ENCODE measurements around the gene COL26A1.
A peak's percentile ranks its signal among the peaks of the same experiment; 100 is the strongest.
"Not testable (repeated sequence)": the region's sequence is repeated elsewhere in the genome, so short reads cannot be mapped to it uniquely, and the experiment has no call there.

COL26A1 gene

DNA sequence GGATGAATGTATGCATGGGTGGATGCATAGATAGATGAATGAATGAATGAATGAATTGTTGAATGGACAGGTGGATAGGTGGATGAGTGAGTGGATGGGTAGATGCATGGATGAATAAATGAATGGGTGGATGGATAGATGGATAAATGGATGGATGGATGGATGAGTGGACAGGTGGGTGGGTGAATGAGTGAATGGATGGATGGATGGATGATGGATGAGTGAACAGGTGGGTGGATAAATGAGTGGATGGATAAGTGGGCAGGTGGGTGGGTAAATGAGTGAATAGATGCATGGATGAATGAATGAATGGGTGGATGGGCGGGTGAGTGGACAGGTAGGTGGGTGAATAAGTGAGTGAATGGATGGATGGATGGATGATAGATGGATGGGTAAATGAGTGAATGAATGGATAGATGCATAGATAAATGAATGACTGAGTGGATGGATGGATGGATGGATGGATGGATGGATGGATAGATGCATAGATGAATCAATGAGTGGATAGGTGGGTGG lies 193.8 kb downstream of the COL26A1 start:
- no peaks in the 10 kb centered on the region; the same call in none of the 2 replicates for H3K27me3 ChIP-seq (replicated peaks; ENCODE audit: control insufficient read depth, insufficient read depth, low read length)
- TF ChIP-seq, protein P1, sequence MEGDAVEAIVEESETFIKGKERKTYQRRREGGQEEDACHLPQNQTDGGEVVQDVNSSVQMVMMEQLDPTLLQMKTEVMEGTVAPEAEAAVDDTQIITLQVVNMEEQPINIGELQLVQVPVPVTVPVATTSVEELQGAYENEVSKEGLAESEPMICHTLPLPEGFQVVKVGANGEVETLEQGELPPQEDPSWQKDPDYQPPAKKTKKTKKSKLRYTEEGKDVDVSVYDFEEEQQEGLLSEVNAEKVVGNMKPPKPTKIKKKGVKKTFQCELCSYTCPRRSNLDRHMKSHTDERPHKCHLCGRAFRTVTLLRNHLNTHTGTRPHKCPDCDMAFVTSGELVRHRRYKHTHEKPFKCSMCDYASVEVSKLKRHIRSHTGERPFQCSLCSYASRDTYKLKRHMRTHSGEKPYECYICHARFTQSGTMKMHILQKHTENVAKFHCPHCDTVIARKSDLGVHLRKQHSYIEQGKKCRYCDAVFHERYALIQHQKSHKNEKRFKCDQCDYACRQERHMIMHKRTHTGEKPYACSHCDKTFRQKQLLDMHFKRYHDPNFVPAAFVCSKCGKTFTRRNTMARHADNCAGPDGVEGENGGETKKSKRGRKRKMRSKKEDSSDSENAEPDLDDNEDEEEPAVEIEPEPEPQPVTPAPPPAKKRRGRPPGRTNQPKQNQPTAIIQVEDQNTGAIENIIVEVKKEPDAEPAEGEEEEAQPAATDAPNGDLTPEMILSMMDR (IDR thresholded peaks at IDR 0.05; ENCODE audit: insufficient read depth, low read length, poor library complexity, severe bottlenecking) = no peak
- no peak for DNase-seq (ENCODE audit: extremely low read depth, insufficient read length)

GRCh38 chr7:101557421-101557820 lies 194.7 kb downstream of the COL26A1 start:
- no peak overlapping the region for H3K4me3 ChIP-seq (replicated peaks; ENCODE audit: low read depth, low read length)
- no peak for DNase-seq (ENCODE audit: extremely low read depth, insufficient read length)
- no peaks in the 10 kb centered on the region; the same call in none of the 2 replicates for H3K27me3 ChIP-seq (replicated peaks; ENCODE audit: control insufficient read depth, insufficient read depth, low read length)
- TF ChIP-seq, protein P1 (IDR thresholded peaks at IDR 0.05; ENCODE audit: insufficient read depth, low read length, poor library complexity, severe bottlenecking) = no peak
- H3K36me3 ChIP-seq (ENCODE audit: control insufficient read depth, insufficient read depth, low read length) = no peaks in the 10 kb centered on the region

More for the DNA sequence above, 193.8 kb downstream of the COL26A1 start:
- Histone ChIP-seq H3K4me3 (replicated peaks; ENCODE audit: low read depth, low read length) (no peak overlapping the region), H3K36me3 (ENCODE audit: control insufficient read depth, insufficient read depth, low read length) (no peaks in the 10 kb centered on the region)

GRCh38 chr7:101557978-101558741 lies 195.5 kb downstream of the COL26A1 start:
- Histone ChIP-seq H3K4me3 (replicated peaks; ENCODE audit: low read depth, low read length) (no peak overlapping the region), H3K36me3 (ENCODE audit: control insufficient read depth, insufficient read depth, low read length) (no peaks in the 10 kb centered on the region), H3K27me3 (replicated peaks; ENCODE audit: control insufficient read depth, insufficient read depth, low read length) (no peaks in the 10 kb centered on the region; the same call in none of the 2 replicates)
- no peak for DNase-seq (ENCODE audit: extremely low read depth, insufficient read length)
- TF ChIP-seq, protein P1 (IDR thresholded peaks at IDR 0.05; ENCODE audit: insufficient read depth, low read length, poor library complexity, severe bottlenecking) = no peak

GRCh38 chr7:101558742-101559325 lies 196.2 kb downstream of the COL26A1 start:
- H3K4me3 ChIP-seq (replicated peaks; ENCODE audit: low read depth, low read length) = no peak overlapping the region
- no peaks in the 10 kb centered on the region; the same call in none of the 2 replicates for H3K27me3 ChIP-seq (replicated peaks; ENCODE audit: control insufficient read depth, insufficient read depth, low read length)
- DNase-seq (ENCODE audit: extremely low read depth, insufficient read length) = no peak
- TF ChIP-seq, protein P1 (IDR thresholded peaks at IDR 0.05; ENCODE audit: insufficient read depth, low read length, poor library complexity, severe bottlenecking) = peak; percentile 25
- no peaks in the 10 kb centered on the region for H3K36me3 ChIP-seq (ENCODE audit: control insufficient read depth, insufficient read depth, low read length)

DNA sequence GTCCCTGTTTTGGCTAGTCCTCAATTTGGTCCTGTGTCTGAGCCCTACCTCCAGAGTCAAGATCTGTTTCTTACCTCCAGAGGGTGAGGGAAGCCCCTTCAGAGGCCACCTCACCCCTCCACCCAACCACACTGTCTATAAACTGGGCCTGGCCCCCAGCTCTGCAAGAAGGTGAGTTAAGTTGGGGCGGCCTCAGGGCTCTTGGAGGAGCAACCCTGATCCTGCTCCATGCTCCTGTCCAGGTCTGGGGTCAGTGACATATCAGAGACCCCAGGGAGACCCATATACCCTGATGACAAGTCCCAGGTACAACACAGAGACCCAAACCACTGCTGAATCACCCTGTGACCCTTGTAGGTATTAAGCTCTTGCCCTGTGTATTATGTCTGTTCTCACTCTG lies 196.9 kb downstream of the COL26A1 start:
- H3K27me3 ChIP-seq (replicated peaks; ENCODE audit: control insufficient read depth, insufficient read depth, low read length) = no peaks in the 10 kb centered on the region; the same call in none of the 2 replicates
- H3K36me3 ChIP-seq (ENCODE audit: control insufficient read depth, insufficient read depth, low read length) = no peaks in the 10 kb centered on the region
- H3K4me3 ChIP-seq (replicated peaks; ENCODE audit: low read depth, low read length) = no peak overlapping the region
- DNase-seq (ENCODE audit: extremely low read depth, insufficient read length) = no peak
- TF ChIP-seq, protein P1 (IDR thresholded peaks at IDR 0.05; ENCODE audit: insufficient read depth, low read length, poor library complexity, severe bottlenecking) = no peak

- not testable (repeated sequence) for H3K36me3 ChIP-seq (ENCODE audit: control insufficient read depth, insufficient read depth, low read length); H3K27me3 ChIP-seq (replicated peaks; ENCODE audit: control insufficient read depth, insufficient read depth, low read length); H3K4me3 ChIP-seq (replicated peaks; ENCODE audit: low read depth, low read length); DNase-seq (ENCODE audit: extremely low read depth, insufficient read length)
These were observed 197.3 kb downstream of the COL26A1 start for GRCh38 chr7:101560021-101560420.
